SKM-1 (cell line): Measurements from ENCODE around the gene SFN.
"Not testable (repeated sequence)": the region's sequence is repeated elsewhere in the genome, so short reads cannot be mapped to it uniquely, and the experiment has no call there.

Experiments used
- DNase-seq: peaks from one replicate; lab custom pipeline; 2025; ENCODE audit not compliant: unreplicated experiment; lab: John Stamatoyannopoulos, UW

SFN gene

DNA sequence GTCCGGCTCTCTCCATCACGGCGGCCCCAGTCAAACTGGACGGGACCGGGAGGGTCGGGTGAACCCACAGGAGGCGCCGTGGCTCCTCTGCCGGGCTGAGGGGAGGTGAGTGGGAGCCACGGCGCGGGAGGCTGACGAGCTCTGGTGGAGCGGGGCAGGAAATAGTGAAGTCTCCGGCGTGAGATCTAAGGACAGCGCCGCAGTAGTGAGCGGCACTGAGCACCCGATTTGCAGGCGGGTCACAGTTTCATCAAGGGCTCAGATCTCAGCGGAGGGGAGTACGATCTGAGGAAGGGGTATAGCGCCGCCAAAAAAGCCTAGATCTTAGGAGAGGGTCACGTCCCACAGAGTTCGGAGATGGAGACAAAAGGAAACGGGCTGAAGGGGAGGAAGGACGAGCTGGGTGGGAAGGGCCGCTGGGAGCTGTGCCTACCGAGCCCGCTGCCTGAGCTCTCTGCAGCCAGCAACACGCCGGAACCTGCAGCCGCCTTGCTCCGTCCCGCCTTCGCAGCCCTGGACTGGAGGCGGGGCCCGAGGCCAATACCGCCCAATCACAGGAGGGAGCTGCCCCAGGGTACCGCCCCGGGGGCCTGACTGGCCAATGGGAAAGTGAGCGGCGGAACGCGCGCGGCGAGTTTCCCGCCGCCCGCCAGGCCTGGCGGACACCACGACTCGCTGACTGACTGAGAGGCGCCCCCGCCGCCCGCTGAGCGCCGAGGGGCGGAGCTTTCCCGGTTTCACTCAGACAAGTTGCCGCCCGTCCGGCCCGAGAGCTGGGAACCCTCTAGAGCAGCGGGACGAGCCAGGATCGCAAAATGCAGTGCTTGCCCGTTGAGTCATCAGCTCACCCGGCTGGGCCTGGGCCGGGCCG is 1.9 kb downstream of the SFN start:
- DNase-seq = peak; percentile 94

DNA sequence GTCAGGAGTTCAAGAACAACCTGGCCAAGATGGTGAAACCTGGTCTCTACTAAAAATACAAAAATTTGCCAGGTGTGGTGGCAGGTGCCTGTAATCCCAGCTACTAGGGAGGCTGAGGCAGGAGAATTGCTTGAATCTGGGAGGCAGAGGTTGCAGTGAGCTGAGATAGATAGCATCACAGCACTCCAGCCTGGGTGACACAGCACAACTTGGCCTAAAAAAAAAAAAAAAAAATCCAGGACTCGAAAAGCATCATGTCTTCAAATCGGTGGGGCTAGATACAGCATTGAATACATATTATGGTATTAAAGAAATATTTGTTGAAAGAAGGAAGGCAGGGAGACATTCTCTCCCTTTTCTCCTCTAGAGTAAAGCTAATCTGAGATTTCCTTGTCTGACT is 10.1 kb downstream of the SFN start:
- DNase-seq = not testable (repeated sequence)

DNA sequence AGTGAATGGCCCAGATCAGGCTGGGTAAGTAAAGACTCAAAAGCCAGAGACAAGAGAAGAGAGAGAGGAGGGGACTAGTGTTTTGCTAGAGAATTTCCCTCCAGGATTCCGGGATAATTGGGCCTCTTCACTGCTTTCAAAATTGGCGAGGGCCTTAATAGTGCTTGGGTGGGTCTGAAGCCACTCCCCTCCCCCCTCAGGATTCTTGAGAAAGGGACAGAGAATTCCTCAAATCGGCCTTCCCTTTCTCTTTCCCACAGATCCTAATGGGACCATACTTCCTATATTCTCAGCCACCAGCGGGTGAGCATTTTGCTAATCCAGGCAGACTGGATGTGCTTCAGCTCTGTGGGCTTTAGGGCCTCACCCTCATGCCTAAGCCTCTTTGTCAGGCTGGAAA is 11.9 kb downstream of the SFN start:
- DNase-seq = no peak

DNA sequence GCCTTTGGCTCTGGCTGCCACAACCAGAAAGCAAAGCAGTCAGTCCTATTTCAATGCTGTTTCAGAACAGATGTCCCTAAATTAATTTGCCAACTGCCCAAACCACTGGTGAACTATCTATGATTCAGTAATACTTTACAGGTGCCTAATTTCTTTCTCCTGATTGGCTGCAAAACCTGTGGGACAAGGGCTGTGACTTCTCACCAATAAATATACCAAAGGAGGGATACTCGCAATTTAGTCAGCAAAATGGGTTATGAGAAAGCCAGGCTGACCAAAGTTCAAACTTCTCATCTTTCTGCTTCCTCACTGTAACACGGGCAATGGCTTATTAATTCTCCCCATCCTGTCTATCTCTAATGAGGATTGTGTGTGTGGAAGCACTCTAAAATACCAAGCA is 14.4 kb downstream of the SFN start:
- DNase-seq = no peak

DNA sequence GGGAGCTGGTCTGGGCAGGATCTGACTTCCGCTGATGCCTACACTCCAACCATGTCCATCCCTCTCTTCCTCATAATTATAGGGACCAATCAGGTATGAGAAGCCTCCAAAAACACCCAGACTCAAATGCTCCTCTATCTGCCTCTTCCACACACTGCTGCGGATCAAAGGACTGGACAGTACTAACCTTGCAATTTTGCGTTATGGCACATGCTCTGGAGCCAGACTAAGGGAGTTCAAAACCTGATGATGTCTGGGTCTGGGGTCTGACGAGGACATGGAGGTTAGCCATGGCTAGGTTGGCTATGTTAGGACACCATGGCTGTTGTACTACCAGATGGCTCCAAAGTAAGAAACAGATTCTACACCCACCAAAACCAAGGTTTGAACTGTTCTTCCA is 16.8 kb downstream of the SFN start:
- no peak for DNase-seq

DNA sequence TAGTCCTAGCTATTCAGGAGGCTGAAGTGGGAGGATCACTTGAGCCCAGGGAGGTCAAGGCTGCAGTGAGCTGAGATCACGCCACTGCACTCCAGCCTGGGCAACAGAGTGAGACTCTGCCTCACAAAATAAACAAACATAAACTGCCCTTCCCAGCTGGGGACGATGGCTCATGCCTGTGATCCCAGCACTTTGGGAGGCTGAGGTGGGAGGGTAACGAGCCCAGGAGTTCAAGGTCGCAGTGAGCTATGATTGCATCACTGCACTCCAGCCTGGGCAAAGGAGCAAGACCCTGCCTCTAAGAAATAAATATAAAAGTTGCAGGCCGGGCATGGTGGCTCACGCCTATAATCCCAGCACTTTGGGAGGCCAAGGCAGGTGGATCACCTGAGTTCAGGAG is 18.7 kb downstream of the SFN start:
- not testable (repeated sequence) for DNase-seq

DNA sequence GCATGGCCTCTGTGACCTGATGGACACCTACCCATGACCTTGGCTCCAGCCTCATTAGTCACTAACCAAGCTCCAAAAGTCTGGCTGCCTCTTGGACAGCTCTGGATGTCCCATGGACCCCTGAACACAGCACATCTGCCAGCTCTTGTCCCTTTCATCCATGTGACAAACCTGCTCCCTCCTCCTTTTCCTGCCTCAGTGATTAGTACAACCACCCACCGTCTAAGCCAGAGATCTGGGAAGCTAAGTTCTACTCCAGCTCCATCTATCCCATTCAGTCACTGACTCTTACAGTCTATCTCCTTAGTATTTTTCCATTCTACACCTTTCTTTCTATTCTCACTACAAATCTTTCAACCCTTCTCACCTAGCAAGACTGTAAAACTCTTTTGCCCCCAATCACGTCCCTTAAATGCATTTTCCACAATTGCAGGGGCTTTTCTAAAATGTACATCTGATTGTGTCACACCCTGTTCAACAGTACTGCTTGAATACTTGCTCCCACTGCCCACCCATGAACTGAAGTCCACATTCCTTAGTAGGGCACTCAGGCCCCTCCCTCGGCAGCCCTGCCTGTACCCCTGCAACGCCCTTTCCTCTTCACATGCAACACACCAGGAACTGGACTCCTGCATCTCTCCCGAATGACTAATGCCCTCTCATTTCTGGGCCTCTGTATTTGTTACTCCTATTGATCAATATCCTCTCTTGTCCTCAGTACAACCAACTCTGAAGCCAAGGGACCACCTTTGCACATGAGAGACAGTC is 19.9 kb downstream of the SFN start:
- DNase-seq = no peak

DNA sequence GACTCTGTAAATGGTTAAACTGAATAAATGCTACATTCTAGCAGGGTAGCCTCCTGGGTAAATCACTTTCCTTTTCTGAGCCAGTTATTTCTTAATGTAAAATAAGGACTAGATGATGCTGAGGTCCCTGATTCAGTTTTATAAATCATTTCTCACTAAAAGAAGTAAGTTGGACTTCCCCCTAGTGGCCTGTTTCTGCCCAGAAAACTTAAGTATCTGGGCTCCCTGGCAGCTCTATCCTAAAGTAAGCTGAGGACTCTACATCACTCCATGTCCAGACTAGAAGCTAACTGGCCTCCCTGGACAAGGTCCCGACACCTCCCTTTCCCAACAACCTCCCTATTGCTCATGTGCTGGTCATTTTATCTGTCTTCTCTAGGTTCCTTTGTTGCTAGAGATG is 24.2 kb downstream of the SFN start:
- peak; percentile 7 for DNase-seq

DNA sequence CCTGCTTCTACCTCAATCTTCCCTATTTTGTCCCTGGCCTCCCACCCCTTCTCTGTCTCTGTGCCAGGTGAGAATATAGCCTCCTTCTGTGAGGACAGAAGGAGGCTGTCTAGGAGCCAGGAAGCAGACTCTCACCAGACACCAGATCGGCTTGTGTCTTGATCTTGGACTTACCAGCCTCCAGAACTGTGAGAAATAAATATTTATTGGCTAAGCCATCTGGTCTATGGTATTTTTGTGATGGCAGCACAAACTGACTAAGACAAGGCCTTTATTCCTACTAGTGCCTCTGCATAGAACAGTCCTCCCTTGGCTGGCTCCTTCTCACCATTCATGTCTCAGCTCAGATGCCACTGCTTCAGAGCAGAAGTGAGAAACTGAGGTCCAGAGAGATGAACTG is 25.3 kb downstream of the SFN start:
- no peak for DNase-seq

DNA sequence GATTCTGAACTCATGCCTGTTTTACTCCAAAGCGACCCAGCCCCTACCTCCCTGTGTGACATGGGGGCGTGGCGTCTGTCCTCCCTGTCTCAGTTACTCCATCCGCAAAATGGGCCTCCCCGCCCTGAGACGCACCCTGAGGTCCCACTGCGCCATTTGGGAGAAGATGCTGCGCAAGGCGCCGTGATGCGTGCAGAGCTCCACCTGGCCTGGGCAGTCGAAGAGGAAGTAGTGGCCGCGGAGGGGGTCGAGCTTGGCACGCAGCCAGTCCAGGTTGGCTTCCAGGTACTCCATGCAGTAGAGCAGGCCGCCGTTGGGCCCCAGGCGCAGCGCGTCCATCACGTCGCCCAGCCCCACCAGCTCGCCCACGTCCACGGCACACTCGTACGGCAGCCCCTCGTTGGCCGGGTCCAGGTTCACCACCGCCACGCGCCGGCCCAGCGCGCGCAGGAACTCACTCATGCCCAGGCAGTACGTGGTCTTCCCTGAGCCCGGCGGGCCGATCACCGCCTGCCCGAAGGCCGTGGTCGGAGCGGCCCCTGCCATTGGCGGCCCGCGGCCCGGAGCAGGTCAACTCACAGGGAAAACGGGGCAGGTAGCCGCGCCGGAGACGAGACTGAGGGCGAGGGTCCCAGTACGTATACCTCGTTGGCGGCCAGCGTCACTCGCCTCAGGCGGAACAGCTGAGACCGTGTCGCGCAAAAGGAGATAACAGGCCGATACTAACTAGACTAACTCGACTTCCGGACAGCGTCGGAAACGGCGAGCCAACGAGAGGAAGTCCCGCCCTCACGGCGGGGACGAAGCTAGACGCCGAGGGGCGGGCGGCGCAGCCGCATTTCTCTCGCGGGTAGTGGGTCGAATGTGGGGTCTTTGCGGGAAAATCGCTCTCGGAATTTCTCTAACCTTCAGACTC is 26.9 kb downstream of the SFN start, which contains the start of gene GPN2:
Gene GPN2, minus strand, starts transcription at position 733 of the 916 bp plus-strand sequence. Its CDS starts 187 bp downstream, at position 546.
- DNase-seq = peak; percentile 51

DNA sequence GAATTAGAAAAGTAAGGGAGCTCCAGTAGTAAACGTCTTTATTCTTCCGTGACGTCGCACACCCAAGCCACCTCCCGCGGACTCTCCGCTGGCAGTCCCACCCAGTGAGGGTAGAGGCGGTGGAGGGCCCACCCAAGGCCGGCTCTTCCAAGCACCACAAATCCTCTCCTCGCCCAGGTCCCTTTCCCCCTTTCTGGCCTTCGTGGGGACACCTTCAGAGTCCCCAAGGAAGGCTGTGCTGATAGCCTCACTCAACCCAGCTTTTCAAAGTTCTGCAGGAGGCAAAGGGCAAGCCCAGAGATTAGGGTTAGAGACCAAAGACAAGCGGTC is 27.5 kb downstream of the SFN start:
- DNase-seq = no peak

DNA sequence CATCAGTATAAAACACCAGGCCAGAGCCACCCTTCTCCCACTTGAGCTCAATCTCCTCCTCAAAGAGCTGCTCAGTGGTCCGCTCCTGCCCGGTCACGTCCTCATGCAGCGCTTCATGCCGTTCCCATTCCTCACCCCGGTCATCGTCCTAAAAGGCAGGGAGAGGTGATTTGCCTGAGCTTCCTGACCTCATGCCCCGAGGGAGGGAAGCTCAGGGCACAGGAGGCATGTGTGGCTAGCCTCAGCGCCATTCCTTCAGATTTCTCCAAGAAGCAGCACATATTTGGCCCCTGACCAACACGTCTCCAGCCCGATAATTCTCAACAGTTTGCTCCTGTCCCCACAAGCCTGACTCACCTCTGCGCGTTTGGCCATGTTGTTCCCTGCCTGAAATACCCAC is 31.3 kb downstream of the SFN start:
- no peak for DNase-seq

DNA sequence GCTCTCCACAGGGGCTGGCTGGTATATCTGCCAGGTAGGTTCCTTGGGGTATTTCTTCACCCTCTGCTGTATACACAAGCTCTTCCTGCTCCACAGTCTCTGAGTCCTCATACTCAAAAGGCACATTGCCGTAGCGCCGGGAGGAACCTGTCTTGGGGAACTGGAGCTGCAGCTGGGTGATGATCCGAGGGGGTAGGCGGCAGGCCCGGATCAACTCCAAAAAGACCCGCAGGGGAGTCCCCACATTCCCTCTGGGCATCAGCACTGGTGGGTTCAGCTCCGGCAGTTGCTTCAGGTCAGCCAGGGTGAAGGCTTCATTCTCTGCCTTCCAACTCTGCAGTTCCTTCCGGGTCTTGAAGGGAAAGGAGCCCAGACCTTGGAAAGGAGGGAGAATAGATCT is 34.4 kb downstream of the SFN start:
- no peak for DNase-seq

DNA sequence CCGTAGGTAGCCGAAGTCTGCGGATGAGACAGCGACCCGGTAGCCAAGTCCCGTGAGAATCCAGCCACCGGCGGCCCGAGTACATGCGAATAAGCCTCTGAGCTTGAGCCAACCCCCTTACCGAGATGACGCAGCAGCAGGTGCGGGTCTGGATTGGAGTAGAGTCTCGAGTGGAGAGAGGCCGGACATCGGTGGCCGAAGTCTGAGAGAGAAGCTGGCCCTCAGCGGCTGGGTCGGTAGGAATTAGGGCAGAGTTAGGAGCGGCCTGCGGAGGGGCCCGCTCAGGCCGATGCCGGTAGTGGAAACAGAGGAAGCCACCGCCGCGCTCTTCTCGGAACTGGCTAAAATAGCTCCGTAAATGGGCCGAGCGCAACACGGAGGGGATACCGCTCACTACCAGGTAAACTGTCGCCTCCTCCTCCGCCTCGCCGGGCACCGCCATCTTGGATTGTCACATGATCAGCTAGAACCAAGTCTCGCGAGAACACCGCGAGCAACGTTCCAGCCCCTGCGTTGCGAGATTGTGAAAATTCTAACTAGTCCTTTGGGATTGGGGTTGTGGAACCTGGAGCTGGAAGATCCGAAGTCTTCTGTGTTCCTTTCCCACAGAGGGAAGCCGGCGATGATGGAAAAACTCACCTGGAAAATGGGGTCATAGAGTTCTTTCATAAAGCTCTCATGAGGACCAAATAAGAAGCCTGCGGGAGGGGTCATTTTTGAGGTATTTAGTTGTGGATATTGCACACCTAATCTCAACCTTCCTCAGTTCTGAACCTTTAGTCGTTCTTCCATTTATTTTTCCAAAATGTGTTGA is 37.3 kb downstream of the SFN start, which contains the start of gene GPATCH3:
Gene GPATCH3, minus strand, starts transcription at position 467 of the 814 bp plus-strand sequence. Its CDS starts 25 bp downstream, at position 442.
- DNase-seq = peak; percentile 71

DNA sequence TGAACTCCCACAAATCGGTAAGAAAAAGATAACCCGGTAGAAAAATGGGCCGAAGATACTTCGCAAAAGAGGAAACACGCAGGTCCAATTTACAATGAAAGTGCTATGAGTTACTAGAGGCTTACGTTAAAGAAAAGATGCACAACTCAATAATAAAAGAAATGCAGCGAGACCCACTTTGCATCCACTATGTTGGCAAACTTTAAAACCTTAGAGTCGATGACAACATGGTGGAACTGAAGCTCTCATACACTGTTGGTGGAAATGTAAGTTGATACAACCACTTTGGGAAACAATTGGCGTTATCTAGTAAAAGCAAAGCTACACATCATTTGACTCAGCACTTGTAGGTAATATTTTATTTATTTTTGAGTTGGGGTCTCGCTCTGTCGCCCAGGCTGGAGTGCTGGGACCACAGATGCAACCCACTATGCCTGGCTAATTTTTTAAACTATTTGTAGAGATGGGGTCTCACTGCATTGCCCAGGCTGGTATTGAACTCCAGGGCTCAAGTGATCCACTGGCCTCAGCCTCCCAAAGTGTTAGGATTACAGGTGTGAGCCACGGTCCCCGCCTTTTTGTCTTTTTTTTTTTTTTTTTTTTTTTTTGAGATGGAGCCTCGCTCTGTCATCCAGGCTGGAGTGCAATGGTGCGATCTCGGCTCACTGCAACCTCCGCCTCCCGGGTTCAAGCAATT is 38.0 kb downstream of the SFN start:
- no peak for DNase-seq

DNA sequence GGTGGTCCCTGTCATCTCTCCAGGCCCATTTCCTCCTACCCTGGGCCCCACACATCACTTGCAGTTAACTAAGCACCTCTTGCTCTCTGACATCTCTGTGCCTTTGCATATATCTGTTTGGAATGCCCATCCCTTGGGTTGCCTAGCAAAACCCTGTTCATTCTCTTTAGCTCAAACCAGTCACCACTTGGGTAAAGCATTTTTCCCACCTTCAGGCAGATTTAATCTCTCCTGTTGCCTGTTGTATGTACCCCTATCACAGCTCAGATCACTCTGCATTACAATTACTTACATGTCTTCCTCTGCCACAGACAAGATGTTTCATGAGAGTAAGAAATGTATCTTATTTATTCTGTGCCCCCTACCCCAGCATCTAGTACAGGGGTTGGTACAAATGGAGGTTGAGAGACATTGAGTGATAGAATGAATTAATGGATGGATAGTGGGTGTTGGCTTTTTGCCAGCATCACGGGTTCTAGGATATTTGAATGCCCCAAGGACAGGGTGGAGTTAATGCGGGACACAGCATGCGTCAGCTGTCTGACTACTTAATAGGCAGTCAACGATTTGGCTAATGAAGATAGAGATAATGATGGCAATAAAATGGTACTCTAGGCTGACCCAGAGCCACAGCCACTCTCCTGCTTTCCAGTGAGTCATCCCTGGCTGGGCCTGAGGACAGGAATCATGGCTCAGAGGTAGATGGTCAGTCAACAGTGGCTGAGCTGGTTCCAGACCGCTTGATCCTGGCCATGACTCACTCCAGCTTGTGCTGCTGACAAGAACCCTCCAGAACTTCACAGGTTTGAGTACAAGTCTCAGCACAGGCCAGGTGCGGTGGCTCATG is 44.3 kb downstream of the SFN start:
- no peak for DNase-seq

DNA sequence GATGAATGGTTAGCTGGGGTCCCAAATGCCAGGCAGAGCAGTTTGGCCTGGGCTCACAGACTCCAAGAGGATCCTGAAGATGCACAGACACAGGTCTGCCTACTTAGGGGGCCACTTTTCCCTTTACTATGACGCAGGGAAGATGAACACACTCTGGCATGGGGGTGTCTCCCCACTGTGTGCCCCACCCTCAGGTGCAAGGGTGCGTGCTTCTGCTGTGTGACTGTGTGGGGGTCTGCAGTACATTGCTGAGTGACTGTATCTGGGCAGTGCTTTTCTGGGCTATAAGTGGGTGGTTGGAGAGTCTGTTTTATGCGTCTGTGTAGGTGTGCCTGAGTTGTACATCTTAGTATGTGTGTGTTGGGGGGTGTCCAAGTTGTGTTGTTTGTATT is 47.0 kb downstream of the SFN start:
- DNase-seq = no peak

DNA sequence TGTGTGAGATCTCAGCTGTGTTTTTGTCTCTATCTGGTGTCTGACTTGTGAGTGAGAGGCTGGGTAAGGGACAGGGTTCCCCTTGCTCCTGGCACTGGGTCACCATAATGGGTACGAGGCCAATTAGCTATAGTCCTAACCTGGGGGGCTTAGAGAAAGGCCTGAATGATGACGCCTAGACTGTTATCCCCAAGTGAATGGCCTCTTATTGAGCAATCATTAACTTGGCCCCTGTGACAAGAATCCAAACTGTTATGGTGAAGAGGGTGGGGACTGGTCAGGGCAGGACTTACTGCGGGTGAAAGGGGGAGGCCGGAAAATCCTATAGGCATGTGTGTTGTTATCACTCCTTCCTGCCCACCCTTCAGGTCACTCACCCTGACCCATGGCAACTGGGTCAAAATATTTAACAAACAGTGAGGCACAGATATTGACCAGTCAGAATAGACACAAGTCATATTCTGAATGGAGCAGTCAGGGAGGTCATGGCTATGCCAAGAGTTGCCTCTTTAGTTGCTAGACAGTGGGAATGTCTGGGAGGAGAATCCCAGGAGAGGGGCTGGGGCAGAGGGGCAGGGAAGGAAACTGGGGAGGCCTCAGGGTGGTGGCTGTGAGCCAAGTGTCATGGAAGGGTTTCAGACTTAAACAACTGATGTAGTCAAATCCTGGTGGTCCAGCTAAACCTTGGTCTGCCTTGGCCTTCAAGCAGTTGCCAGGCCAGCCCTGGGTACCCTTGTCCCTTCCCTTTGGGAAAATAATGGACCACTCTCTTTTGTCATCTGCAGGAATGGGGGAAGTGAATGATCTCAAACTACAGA is 47.6 kb downstream of the SFN start:
- no peak for DNase-seq
